ENCODE results near the gene NLRP12.
"Not testable (repeated sequence)": the region's sequence is repeated elsewhere in the genome, so short reads cannot be mapped to it uniquely, and the experiment has no call there.

The NLRP12 gene

GRCh38 chr19:53838446-53838845, 14.3 kb upstream of the NLRP12 start:
- DNase-seq, result not testable (repeated sequence)

GRCh38 chr19:53832861-53833260, 8.7 kb upstream of the NLRP12 start:
- not testable (repeated sequence) for DNase-seq

GRCh38 chr19:53828531-53828930, 4.4 kb upstream of the NLRP12 start:
- no peak for DNase-seq

- no peak for DNase-seq
Observed at GRCh38 chr19:53826876-53827275, 2.8 kb upstream of the NLRP12 start.

- DNase-seq, result no peak
Observed at GRCh38 chr19:53823380-53824120, 564 bp downstream of the NLRP12 start.

GRCh38 chr19:53819861-53820260, 4.3 kb downstream of the NLRP12 start:
- DNase-seq, result no peak

GRCh38 chr19:53818756-53819155, 5.4 kb downstream of the NLRP12 start:
- DNase-seq, result no peak

- no peak for DNase-seq
Observed at GRCh38 chr19:53813996-53814395, 10.1 kb downstream of the NLRP12 start.

- DNase-seq, result no peak
Observed at GRCh38 chr19:53812335-53812734, 11.8 kb downstream of the NLRP12 start.

GRCh38 chr19:53810891-53811290, 13.2 kb downstream of the NLRP12 start:
- no peak for DNase-seq

GRCh38 chr19:53810187-53810546, 13.9 kb downstream of the NLRP12 start:
- DNase-seq, result no peak

GRCh38 chr19:53809518-53810186, 14.5 kb downstream of the NLRP12 start:
- DNase-seq, result no peak

- no peak for DNase-seq
Observed at GRCh38 chr19:53808710-53809125, 15.4 kb downstream of the NLRP12 start.

GRCh38 chr19:53801257-53801656, 22.9 kb downstream of the NLRP12 start:
- DNase-seq, result no peak

GRCh38 chr19:53795019-53795418, 29.1 kb downstream of the NLRP12 start:
- no peak for DNase-seq

GRCh38 chr19:53792721-53793433, 31.2 kb downstream of the NLRP12 start:
- DNase-seq, result no peak

- no peak for DNase-seq
Observed at GRCh38 chr19:53789708-53790678, 34.1 kb downstream of the NLRP12 start.

GRCh38 chr19:53787266-53787665, 36.8 kb downstream of the NLRP12 start:
- no peak for DNase-seq

- DNase-seq, result no peak
Observed at GRCh38 chr19:53786744-53787143, 37.4 kb downstream of the NLRP12 start.

GRCh38 chr19:53785196-53785889, 38.8 kb downstream of the NLRP12 start:
- no peak for DNase-seq

- no peak for DNase-seq
Observed at GRCh38 chr19:53782698-53783097, 41.4 kb downstream of the NLRP12 start.

- DNase-seq, result not testable (repeated sequence)
Observed at GRCh38 chr19:53781332-53781731, 42.8 kb downstream of the NLRP12 start.

Data from NCI-H510A (cell line).